Stimulated activated CD4-positive, alpha-beta T cell treated with anti-CD3 and anti-CD28 coated beads, Interleukin-15, amount 100 ng/mL, for 1 hour (primary cell): ENCODE measurements around the gene PCGF2.

Experiments
- DNase-seq, 2 donors: peaks; one replicate each; pipeline ENCODE4 v3.0.0-alpha.2; 2020; ENCODE audit warnings: low read depth in 1 of 2, low spot score in 1 of 2

PCGF2 gene

DNA sequence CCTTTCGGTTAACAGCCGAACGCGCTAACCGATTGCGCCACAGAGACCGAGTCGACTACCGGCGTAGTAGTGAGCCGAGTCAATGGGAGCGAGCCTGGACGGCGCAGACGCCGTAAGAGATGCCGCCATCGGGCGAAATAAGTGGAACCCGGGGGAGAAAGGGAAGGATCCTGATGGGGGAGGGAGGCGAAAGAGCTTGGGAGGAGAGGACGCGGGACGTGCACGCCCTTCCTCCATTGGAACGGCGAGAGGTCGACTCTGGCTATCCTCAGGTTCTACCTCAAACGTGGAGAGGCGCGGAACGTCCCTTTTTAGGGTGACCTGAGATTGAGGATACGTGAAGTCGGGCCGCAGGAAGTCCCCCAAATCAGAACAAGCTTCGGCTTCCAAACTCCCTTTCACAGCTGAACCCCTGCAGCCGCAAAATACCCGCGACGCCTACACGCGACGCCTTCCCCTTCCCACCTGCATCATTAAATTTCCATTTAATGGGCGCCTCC is 3.7 kb upstream of the PCGF2 start:
- peak; percentile 68 to 85 for DNase-seq

GRCh38 chr17:38751144-38751807 is 3.1 kb upstream of the PCGF2 start:
- DNase-seq = no peak

GRCh38 chr17:38750312-38751121 is 2.4 kb upstream of the PCGF2 start:
- no peak for DNase-seq

DNA sequence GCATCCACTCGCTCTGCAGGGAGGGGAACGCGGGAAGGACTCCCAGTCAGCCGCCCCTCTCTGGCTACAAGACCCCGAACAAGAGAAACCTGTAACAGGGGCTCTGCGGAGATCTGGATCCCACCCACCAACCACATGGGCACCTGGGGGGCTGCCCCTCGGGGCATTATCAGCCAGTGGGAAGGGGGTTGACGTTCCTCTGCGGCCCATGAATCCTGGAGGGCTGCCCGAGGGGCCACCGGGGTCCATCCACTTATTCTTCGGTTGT is 1.8 kb upstream of the PCGF2 start:
- no peak for DNase-seq

GRCh38 chr17:38749223-38750043 is 1.3 kb upstream of the PCGF2 start:
- no peak for DNase-seq

DNA sequence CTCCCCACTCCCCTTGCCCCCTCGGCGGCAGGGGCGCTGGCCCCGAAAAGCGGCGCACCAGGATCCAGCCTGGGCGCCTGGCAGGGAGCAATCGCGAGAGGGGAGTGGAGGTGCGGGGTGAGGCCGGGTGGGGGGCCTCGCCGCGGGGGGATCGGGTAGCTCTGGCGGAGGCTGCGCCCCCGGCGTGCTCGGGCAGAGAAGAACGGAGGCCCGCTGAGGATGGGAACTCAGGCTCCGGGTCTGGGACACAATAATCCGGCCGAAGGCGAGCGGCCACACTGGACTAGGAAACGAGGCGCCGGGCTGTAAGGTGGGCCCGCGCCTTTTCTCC is 721 bp upstream of the PCGF2 start:
- no peak for DNase-seq

DNA sequence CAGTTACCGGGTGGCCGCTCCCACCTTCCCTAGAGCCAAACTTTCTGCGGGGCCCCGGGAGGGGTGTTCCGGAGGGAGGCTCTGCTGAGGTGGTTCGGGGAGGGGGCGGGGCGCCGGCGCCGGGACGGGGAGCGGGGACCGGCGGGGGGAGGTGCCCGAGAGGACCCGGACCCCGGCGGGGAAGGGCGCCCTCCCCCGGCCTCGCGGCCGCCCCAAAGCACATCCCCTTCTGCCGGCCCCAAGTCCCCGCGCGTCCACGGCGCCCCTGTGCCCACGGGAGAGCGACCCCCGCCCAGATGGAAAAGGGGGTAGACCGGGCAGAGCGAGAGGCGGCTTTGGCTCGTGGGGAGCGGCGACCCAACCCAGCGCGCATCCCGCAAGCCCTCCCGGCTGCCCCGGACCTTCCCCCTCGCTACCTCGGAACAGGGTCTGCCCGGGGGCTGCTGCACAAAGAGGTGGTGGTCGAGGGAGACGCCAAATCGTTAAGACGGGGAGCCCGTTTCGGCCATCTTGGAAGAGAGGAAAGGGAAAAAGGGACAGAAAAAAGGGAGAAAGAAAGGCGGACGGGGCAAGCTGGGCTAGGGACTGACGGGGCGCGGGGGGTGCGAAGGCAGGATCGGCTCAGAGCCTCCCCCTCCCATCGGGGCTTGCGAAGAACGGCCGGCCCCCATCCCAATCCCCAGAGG is 530 bp downstream of the PCGF2 start:
- no peak for DNase-seq

- DNase-seq = no peak
Observed at GRCh38 chr17:38746849-38747462, 1.2 kb downstream of the PCGF2 start.

DNA sequence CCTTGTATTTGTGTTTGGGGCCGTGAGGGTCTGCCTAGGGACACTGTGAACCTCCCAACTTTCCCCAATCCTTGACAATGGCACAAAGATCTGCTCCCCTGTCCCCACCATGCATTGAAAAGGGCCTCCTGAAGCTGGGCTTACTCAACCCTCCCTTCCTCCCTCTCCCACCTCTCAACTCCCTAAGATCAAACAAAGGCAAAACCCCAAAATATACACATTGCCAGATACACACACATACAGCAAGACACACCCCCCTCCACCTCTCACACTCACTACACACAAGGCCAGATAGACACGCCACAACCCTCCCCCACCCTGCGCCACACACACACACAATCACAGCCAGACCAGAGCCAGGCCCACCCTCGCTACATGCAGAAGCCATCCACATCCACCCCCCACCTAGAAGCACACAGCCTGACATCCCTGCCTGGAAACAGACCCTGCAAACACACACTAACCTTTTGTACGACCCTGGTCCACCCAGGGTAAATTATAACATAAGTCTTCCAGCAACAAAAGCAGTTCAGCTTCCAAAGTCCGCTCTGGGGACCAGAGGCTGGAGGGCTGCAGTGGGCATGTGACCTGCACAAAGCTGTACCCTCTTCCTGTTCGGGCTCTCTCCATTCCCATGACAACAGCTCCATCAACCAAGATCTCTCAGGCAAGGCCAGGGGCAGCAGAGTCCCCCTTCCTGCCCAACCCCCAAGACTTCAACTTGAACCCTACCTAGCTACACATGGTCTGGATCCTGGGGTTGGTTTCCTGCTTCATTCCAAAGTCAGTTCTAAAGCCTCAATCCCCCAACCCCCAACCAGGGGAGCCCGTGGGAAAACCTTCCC is 1.9 kb downstream of the PCGF2 start:
- DNase-seq = no peak

GRCh38 chr17:38745545-38745944 is 2.6 kb downstream of the PCGF2 start:
- DNase-seq = no peak

DNA sequence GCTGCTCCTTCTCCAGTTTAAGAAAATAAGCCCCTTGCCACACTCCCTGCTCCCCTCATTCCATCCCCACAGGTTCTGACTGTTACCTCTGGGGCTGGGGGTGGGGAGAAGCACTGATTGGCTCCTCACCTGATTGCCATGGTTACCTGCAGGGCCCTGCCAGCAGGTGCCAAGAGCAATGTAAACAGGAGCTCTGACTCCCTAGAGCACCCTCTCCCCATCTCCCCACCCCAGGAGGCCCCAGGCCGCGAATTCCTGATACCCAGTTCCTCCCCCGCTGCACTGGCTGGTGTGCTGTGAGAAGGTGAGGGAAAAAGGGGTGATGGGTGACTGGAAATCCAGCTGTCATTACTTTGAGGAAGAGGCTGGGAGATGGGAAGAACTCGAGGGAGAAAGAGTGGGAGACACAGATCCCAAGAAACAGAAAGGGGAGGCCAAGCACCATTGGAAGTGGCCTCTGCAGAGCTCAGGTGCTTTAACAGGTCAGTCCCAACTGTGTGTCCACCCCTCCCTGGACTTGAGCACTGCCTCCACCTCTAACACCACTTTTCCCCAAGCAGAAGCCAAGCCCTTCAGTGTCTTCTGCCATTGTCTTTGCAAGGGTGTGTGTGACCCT is 4.5 kb downstream of the PCGF2 start:
- DNase-seq = no peak

- DNase-seq = no peak
Observed at GRCh38 chr17:38742411-38743308, 5.5 kb downstream of the PCGF2 start.

- no peak for DNase-seq
Observed at GRCh38 chr17:38741921-38742410, 6.2 kb downstream of the PCGF2 start.

DNA sequence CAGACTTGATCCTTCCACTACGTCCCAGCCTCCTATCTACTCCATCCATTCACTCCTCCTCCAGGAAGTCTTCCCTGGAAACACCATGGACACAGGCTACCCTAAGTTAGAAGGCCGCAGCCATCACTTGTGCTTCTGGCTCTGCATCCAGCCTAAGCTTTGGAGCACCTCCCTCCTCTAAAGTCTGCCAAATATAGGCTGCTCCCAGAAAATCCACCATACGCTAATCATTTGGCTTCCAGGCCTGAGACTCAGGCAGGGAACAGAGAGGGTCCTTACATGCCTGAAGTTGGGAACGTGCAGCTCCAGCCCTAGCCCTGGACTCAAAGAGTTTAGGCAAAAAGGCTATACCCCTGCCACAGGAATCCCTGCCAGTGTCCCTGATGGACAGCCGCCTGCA is 6.7 kb downstream of the PCGF2 start:
- no peak for DNase-seq

DNA sequence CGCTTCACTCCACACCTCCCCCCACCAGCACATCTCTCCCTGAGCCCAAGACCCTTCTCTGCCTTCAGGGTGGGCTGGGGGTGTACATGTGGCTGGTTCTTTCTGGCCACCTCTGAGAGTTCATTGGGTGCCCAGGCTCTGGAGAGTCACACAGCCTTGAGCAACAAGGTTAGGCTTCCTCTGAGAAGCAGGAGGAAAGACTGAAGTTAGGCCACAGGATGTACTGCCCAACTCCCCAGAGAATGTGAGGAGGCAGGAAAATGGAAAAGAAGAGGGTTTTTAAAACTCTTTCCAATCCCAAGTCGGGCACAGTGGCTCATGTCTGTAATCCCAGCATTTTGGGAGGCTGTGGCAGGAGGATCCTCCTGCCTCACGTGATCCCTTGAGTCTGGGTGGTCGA is 7.3 kb downstream of the PCGF2 start:
- no peak for DNase-seq

GRCh38 chr17:38740044-38740443 is 8.1 kb downstream of the PCGF2 start:
- no peak for DNase-seq

- DNase-seq = no peak
Observed at GRCh38 chr17:38739305-38739704, 8.8 kb downstream of the PCGF2 start.

DNA sequence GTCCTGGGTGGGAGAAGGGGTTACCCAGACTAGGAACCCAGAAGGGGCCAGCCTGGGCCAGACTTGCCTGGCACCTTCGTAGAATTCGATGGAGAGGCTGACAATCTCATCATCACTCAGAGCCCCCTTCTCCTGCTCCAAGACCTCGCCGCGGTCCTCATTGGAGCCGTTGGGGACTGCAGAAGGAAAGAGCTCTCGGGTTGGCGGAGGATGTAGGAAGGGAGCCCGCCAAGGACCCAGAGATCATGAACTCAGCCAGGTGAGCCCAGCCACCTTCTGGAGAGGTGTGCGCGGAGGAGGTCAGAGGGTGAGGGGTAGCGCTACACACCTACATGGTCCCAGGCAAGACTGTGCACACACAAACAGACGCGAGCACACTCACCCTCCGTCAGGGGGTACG is 9.4 kb downstream of the PCGF2 start:
- DNase-seq = no peak
